Activated CD4-positive, alpha-beta T cell treated with anti-CD3 and anti-CD28 coated beads for 48 hours (primary cell): ENCODE measurements around the gene CCDC91.
"Not testable (repeated sequence)": the region's sequence is repeated elsewhere in the genome, so short reads cannot be mapped to it uniquely, and the experiment has no call there.

Experiments used
- DNase-seq: peaks from one replicate; pipeline ENCODE4 v3.0.0-alpha.2; 2020

Gene CCDC91

GRCh38 chr12:28476206-28476605 is 285.9 kb downstream of the CCDC91 start:
- not testable (repeated sequence) for DNase-seq

- not testable (repeated sequence) for DNase-seq
These were observed 288.8 kb downstream of the CCDC91 start for GRCh38 chr12:28479097-28479496.

GRCh38 chr12:28479683-28480082 is 289.4 kb downstream of the CCDC91 start:
- no peak for DNase-seq

- DNase-seq = no peak
These were observed 293.9 kb downstream of the CCDC91 start for GRCh38 chr12:28484156-28484555.

- DNase-seq = no peak
These were observed 296.3 kb downstream of the CCDC91 start for GRCh38 chr12:28486521-28486920.

GRCh38 chr12:28489246-28489645 is 299.0 kb downstream of the CCDC91 start:
- DNase-seq = no peak

- DNase-seq = no peak
These were observed 307.7 kb downstream of the CCDC91 start for GRCh38 chr12:28497889-28498411.

- DNase-seq = no peak
These were observed 308.6 kb downstream of the CCDC91 start for GRCh38 chr12:28498850-28499249.

GRCh38 chr12:28500373-28501024 is 310.2 kb downstream of the CCDC91 start:
- DNase-seq = no peak

- no peak for DNase-seq
These were observed 316.0 kb downstream of the CCDC91 start for GRCh38 chr12:28506271-28506670.

GRCh38 chr12:28507033-28507432 is 316.8 kb downstream of the CCDC91 start:
- DNase-seq = no peak

GRCh38 chr12:28507867-28508266 is 317.6 kb downstream of the CCDC91 start:
- DNase-seq = no peak

GRCh38 chr12:28512406-28512805 is 322.1 kb downstream of the CCDC91 start:
- no peak for DNase-seq

GRCh38 chr12:28512876-28513275 is 322.6 kb downstream of the CCDC91 start:
- DNase-seq = no peak

- DNase-seq = no peak
These were observed 323.7 kb downstream of the CCDC91 start for GRCh38 chr12:28513983-28514382.

- no peak for DNase-seq
These were observed 326.8 kb downstream of the CCDC91 start for GRCh38 chr12:28517101-28517500.

GRCh38 chr12:28527631-28528249 is 337.5 kb downstream of the CCDC91 start:
- no peak for DNase-seq

- DNase-seq = no peak
These were observed 345.0 kb downstream of the CCDC91 start for GRCh38 chr12:28535216-28535615.

GRCh38 chr12:28536088-28536487 is 345.8 kb downstream of the CCDC91 start:
- no peak for DNase-seq

- DNase-seq = no peak
These were observed 347.2 kb downstream of the CCDC91 start for GRCh38 chr12:28537474-28537873.

- no peak for DNase-seq
These were observed 349.6 kb downstream of the CCDC91 start for GRCh38 chr12:28539691-28540323.

- DNase-seq = no peak
These were observed 350.1 kb downstream of the CCDC91 start for GRCh38 chr12:28540324-28540714.

- DNase-seq = no peak
These were observed 353.0 kb downstream of the CCDC91 start for GRCh38 chr12:28543021-28543890.
